Calu3 (cell line): ENCODE data around the gene MID1. TPM values are rescaled to one million over a fixed set of nuclear protein-coding genes. Genes with fewer than 3 reads are reported as not detected.

Experiments
- BruUV-seq: library from RNA; stranded (reverse); fragments of 400-500 nt; replicated peaks from 2 replicates; lab custom pipeline; 2021; lab: Mats Ljungman, UMichigan
- CTCF ChIA-PET: fragments of 300-600 bp; sonication (Branson Sonifier 250); formaldehyde crosslinking; loops from one replicate; lab custom pipeline; 2022; ENCODE audit warnings: antibody characterized with exemption; lab: Charles Lee
- DNase-seq: peaks from one replicate; pipeline ENCODE4 v3.0.0; 2022
- H3K27ac Mint-ChIP-seq: one replicate; pipeline ENCODE4 v1.8.0; 2022; ENCODE audit warnings: mixed read lengths; ENCODE audit not compliant: unreplicated experiment
- H3K27me3 Mint-ChIP-seq: one replicate; pipeline ENCODE4 v1.8.0; 2022; ENCODE audit warnings: mixed read lengths; ENCODE audit not compliant: unreplicated experiment
- H3K36me3 Mint-ChIP-seq: one replicate; pipeline ENCODE4 v1.8.0; 2022; ENCODE audit warnings: mild to moderate bottlenecking, moderate library complexity, mixed read lengths; ENCODE audit not compliant: insufficient read depth, unreplicated experiment
- H3K4me1 Mint-ChIP-seq: one replicate; pipeline ENCODE4 v1.8.0; 2022; ENCODE audit warnings: mild to moderate bottlenecking, low read depth, mixed read lengths; ENCODE audit not compliant: unreplicated experiment
- H3K4me3 Mint-ChIP-seq: one replicate; pipeline ENCODE4 v1.8.0; 2022; ENCODE audit warnings: mild to moderate bottlenecking, low read depth, moderate library complexity, mixed read lengths; ENCODE audit not compliant: unreplicated experiment
- H3K9me3 Mint-ChIP-seq: one replicate; pipeline ENCODE4 v1.8.0; 2022; ENCODE audit warnings: low read depth, mixed read lengths; ENCODE audit not compliant: unreplicated experiment
- intact Hi-C: fragments of 100-400 bp; cut with micrococcal nuclease; formaldehyde crosslinking; loops from one replicate; pipeline ENCODE4 v1.10.0; 2022; ENCODE audit not compliant: unreplicated experiment
- total RNA-seq: library from RNA; stranded (reverse); gene quantifications from 2 replicates; pipeline ENCODE4 v1.2.3, GENCODE V29; 2022
- TF ChIP-seq, protein P1 (sequence below): fragments of 200-600 bp; IDR thresholded peaks from one replicate; pipeline ENCODE4 v1.8.0; 2022; ENCODE audit warnings: antibody characterized with exemption; ENCODE audit not compliant: unreplicated experiment

MID1 gene
- total RNA-seq, 1 experiment from 2014 or later = 85.6 TPM

DNA sequence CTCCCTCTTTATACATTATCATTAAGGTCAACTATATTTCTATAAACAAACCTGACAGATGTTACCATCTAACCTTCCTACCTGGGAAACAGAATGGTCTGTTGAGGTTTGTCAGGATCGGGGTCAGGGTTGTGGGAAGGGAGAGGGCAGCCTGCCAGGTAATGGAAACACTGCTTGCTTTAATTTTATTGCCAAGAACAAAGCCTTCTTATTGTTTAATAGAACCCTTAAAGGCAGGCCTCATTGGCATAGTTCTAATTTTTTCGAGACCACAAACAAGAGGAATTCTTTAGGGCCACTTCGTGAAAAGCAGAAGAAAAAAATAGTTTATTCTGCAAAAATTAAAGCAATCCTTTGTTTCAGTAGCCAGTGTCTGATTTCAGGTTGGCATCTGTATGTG is 113.2 kb downstream of the MID1 start:
- TF ChIP-seq, protein P1, sequence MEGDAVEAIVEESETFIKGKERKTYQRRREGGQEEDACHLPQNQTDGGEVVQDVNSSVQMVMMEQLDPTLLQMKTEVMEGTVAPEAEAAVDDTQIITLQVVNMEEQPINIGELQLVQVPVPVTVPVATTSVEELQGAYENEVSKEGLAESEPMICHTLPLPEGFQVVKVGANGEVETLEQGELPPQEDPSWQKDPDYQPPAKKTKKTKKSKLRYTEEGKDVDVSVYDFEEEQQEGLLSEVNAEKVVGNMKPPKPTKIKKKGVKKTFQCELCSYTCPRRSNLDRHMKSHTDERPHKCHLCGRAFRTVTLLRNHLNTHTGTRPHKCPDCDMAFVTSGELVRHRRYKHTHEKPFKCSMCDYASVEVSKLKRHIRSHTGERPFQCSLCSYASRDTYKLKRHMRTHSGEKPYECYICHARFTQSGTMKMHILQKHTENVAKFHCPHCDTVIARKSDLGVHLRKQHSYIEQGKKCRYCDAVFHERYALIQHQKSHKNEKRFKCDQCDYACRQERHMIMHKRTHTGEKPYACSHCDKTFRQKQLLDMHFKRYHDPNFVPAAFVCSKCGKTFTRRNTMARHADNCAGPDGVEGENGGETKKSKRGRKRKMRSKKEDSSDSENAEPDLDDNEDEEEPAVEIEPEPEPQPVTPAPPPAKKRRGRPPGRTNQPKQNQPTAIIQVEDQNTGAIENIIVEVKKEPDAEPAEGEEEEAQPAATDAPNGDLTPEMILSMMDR = no peak
- Mint-ChIP-seq H3K9me3 (peaks cover 2% of the 10 kb centered on the region), H3K36me3 (peaks cover 12% of the 10 kb centered on the region), H3K4me3 (no peak overlapping the region), H3K4me1 (peaks cover 32% of the 10 kb centered on the region), H3K27me3 (no peaks in the 10 kb centered on the region), H3K27ac (no peak overlapping the region)
- peak; percentile 68 for DNase-seq
- CTCF ChIA-PET = no interaction called here
- intact Hi-C loops = loop anchor here (5.0 kb wide), 1 partner anchor 110 kb away; no protein-coding TSS in a partner anchor
- no TSS peak for BruUV-seq

- Mint-ChIP-seq H3K36me3 (peaks cover 12% of the 10 kb centered on the region), H3K4me3 (no peak overlapping the region), H3K9me3 (peaks cover 2% of the 10 kb centered on the region), H3K4me1 (peaks cover 29% of the 10 kb centered on the region), H3K27ac (no peak overlapping the region), H3K27me3 (no peaks in the 10 kb centered on the region)
- TF ChIP-seq, protein P1 = no peak
- CTCF ChIA-PET = no interaction called here
- intact Hi-C loops = loop anchor here (5.0 kb wide), 1 partner anchor 111 kb away; no protein-coding TSS in a partner anchor
- DNase-seq = no peak
- BruUV-seq = no TSS peak
Measured at GRCh38 chrX:10506781-10507180, 113.6 kb downstream of the MID1 start.

DNA sequence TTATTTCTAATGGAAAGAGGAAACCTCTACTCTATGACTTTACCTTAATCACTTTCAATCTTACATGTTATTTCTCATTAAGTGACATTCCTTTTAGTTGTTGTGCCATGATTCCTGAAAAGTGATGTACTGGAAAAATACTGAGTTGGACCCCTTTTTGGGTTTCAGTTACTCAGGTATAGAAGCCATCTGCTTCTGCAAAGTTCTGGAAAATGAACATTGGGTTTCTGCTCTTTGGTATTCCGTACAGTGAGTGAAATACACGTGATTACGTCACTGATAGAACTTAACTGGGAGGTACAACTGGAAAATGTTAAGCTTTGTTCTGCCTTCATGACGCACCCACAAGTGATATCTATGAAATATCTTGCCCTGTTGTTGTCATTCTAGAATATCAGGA is 114.7 kb downstream of the MID1 start:
- intact Hi-C loops = loop anchor here (5.0 kb wide), 1 partner anchor 112 kb away; no protein-coding TSS in a partner anchor
- TF ChIP-seq, protein P1 = no peak
- no TSS peak for BruUV-seq
- peaks cover 37% of the 10 kb centered on the region for H3K4me1 Mint-ChIP-seq
- H3K4me3 Mint-ChIP-seq = no peak overlapping the region
- DNase-seq = no peak
- no peak overlapping the region for H3K27ac Mint-ChIP-seq
- CTCF ChIA-PET = no interaction called here
- H3K9me3 Mint-ChIP-seq = peaks cover 2% of the 10 kb centered on the region
- H3K36me3 Mint-ChIP-seq = peaks cover 12% of the 10 kb centered on the region
- H3K27me3 Mint-ChIP-seq = no peaks in the 10 kb centered on the region

DNA sequence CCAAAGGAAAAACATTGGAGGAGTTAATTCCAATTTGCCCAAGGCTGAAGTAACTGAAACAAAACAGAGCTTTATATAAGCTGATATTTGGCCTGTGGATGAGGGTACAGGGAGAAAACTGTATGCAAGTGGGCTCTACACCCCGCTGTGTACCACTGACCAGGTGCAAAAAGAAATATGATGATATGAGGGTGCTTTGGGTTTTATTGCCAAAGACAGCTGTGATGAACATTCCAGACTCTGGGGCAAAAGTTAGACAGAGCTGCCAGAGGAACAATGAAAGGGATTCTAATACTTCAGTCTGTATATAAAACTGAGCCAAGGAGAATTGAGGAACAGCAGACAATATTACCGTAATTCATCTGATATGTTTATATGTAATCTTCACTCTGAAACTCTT is 117.4 kb downstream of the MID1 start:
- DNase-seq = no peak
- Mint-ChIP-seq H3K27me3 (no peaks in the 10 kb centered on the region), H3K27ac (no peak overlapping the region), H3K4me3 (no peak overlapping the region), H3K36me3 (no peaks in the 10 kb centered on the region), H3K4me1 (peaks cover 22% of the 10 kb centered on the region), H3K9me3 (no peaks in the 10 kb centered on the region)
- TF ChIP-seq, protein P1 = no peak
- no TSS peak for BruUV-seq
- intact Hi-C loops = no loop called here
- CTCF ChIA-PET = no interaction called here
